ENCODE results near the gene ANK2. TPM values are rescaled to one million over a fixed set of nuclear protein-coding genes. Genes with fewer than 3 reads are reported as not detected.

The ANK2 gene
- total and polyA plus RNA-seq, 2 of the 13 experiments (the other 11 are each of a cell fraction or from before 2014, with no cell fraction given), result 2.7 to 15.1 TPM

- H3K27ac ChIP-seq (ENCODE audit: extremely low read length, insufficient read depth, low read length), result peak overlapping the region; percentile 98
- CTCF ChIA-PET (ENCODE audit: low intra/inter-chr PET ratio, low total read pairs), result no interaction called here
Observed at GRCh38 chr4:113145147-113145518, 95.7 kb downstream of the ANK2 start.

More at GRCh38 chr4:113145147-113145518, 95.7 kb downstream of the ANK2 start:
- WGBS (ENCODE audit: low lambda C conversion rate), result 82% methylated on average over 1 of the region's 1 CpG
- no TSS peak for BruUV-seq (replicated peaks)
- no peak for FAIRE-seq
- in situ Hi-C loops (cut with HindIII; ENCODE audit: extremely low pct_ligation_motif_present, low pct_unique_long_range_greater_than_20kb), result no loop called here
- Histone ChIP-seq H3K4me2 (ENCODE audit: low read depth, low read length) (peak overlapping the region; percentile 96), H3K79me2 (ENCODE audit: insufficient read depth, low read length) (no peaks in the 10 kb centered on the region), H3K4me3 (replicated peaks in 1 of 3; ENCODE audit: insufficient read depth in 1 of 3, low read depth in 2 of 3, low read length in 3 of 3) (peak overlapping the region in 1 of 3 experiments; percentile 70; a peak in 2 of 6 replicates), H3K27me3 (ENCODE audit: control insufficient read depth in 1 of 2, insufficient read depth in 2 of 2, low read length in 2 of 2) (no peaks in the 10 kb centered on the region), H4K20me1 (ENCODE audit: insufficient read depth, low read length) (no peaks in the 10 kb centered on the region), H2AFZ (ENCODE audit: low read length) (no peak overlapping the region), H3K4me1 (ENCODE audit: insufficient read depth, low read length) (peaks cover 78% of the 10 kb centered on the region), H3K9ac (ENCODE audit: insufficient read depth, low read depth, low read length) (0 out of 2 replicates have a peak overlapping the region, but pooled peaks have one; percentile 51), H3K9me3 (ENCODE audit: low read length) (no peaks in the 10 kb centered on the region), H3K36me3 (replicated peaks in 1 of 2; ENCODE audit: control insufficient read depth in 1 of 2, insufficient read depth in 2 of 2, low read length in 2 of 2) (no peaks in the 10 kb centered on the region)
- no peak for ATAC-seq
- POLR2A ChIA-PET, result interaction anchor here (1.3 kb wide), 1 partner anchor 36 kb away, joined by 11 read pairs; no protein-coding TSS in a partner anchor
- no peak for DNase-seq (ENCODE audit: low spot score)
- TF ChIP-seq PITX1 (CRISPR knock-in tag; IDR thresholded peaks at IDR 0.05) (no peak), ZNF274 (CRISPR knock-in tag; IDR thresholded peaks at IDR 0.05) (no peak), ZNF781 (CRISPR knock-in tag; IDR thresholded peaks at IDR 0.05; ENCODE audit: borderline replicate concordance, not compliant biosample characterization) (no peak), HNRNPH1 (optimal IDR thresholded peaks at IDR 0.05; ENCODE audit: low read depth, low read length) (no peak), MYPOP (CRISPR knock-in tag; IDR thresholded peaks at IDR 0.05) (no peak), RAD21 (CRISPR knock-in tag; IDR thresholded peaks at IDR 0.05) (no peak), ZNF484 (CRISPR knock-in tag; IDR thresholded peaks at IDR 0.05; ENCODE audit: borderline replicate concordance, low read depth) (no peak), ZNF546 (CRISPR knock-in tag; conservative IDR thresholded peaks at IDR 0.05) (no peak), ZSCAN25 (CRISPR knock-in tag; IDR thresholded peaks at IDR 0.05) (no peak), MIER2 (CRISPR knock-in tag; IDR thresholded peaks at IDR 0.05) (no peak), STAG1 (CRISPR knock-in tag; IDR thresholded peaks at IDR 0.05) (no peak), ZNF841 (CRISPR knock-in tag; IDR thresholded peaks at IDR 0.05; ENCODE audit: borderline replicate concordance) (no peak), MAFK (conservative IDR thresholded peaks at IDR 0.05 in 1 of 2, IDR thresholded peaks at IDR 0.05 in 1 of 2; ENCODE audit: low read length in 2 of 2) (peak; percentile 85 to 93), MAFF (IDR thresholded peaks at IDR 0.05; ENCODE audit: low read depth, low read length) (peak; percentile 81), TRIM22 (IDR thresholded peaks at IDR 0.05) (no peak), ZKSCAN1 (IDR thresholded peaks at IDR 0.05; ENCODE audit: low read length) (no peak)
- TF ChIP-seq, protein P1, sequence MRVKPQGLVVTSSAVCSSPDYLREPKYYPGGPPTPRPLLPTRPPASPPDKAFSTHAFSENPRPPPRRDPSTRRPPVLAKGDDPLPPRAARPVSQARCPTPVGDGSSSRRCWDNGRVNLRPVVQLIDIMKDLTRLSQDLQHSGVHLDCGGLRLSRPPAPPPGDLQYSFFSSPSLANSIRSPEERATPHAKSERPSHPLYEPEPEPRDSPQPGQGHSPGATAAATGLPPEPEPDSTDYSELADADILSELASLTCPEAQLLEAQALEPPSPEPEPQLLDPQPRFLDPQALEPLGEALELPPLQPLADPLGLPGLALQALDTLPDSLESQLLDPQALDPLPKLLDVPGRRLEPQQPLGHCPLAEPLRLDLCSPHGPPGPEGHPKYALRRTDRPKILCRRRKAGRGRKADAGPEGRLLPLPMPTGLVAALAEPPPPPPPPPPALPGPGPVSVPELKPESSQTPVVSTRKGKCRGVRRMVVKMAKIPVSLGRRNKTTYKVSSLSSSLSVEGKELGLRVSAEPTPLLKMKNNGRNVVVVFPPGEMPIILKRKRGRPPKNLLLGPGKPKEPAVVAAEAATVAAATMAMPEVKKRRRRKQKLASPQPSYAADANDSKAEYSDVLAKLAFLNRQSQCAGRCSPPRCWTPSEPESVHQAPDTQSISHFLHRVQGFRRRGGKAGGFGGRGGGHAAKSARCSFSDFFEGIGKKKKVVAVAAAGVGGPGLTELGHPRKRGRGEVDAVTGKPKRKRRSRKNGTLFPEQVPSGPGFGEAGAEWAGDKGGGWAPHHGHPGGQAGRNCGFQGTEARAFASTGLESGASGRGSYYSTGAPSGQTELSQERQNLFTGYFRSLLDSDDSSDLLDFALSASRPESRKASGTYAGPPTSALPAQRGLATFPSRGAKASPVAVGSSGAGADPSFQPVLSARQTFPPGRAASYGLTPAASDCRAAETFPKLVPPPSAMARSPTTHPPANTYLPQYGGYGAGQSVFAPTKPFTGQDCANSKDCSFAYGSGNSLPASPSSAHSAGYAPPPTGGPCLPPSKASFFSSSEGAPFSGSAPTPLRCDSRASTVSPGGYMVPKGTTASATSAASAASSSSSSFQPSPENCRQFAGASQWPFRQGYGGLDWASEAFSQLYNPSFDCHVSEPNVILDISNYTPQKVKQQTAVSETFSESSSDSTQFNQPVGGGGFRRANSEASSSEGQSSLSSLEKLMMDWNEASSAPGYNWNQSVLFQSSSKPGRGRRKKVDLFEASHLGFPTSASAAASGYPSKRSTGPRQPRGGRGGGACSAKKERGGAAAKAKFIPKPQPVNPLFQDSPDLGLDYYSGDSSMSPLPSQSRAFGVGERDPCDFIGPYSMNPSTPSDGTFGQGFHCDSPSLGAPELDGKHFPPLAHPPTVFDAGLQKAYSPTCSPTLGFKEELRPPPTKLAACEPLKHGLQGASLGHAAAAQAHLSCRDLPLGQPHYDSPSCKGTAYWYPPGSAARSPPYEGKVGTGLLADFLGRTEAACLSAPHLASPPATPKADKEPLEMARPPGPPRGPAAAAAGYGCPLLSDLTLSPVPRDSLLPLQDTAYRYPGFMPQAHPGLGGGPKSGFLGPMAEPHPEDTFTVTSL (CRISPR knock-in tag; IDR thresholded peaks at IDR 0.05; ENCODE audit: borderline replicate concordance), result no peak
- intact Hi-C loops (cut with micrococcal nuclease; ENCODE audit: unreplicated experiment), result loop anchor here (5.0 to 10.0 kb wide), 2 partner anchors 42 to 620 kb away; partner anchors contain the start of gene CAMK2D
